Measurements from ENCODE around the gene RIOX2. TPM values are rescaled to one million over a fixed set of nuclear protein-coding genes. Genes with fewer than 3 reads are reported as not detected.

RIOX2 gene
- total RNA-seq, 3 donors from 2014 or later (not counting 1 experiment from before 2014, with no cell fraction given): 8.7 to 16.2 (median 13.5) TPM

- H3K9me3 Mint-ChIP-seq: no peaks in the 10 kb centered on the region
- TF ChIP-seq CTCF (IDR thresholded peaks at IDR 0.05): no peak
- H3K27me3 ChIP-seq (ENCODE audit: control insufficient read depth, insufficient read depth, low read length): no peaks in the 10 kb centered on the region
- H3K27ac Mint-ChIP-seq: no peak overlapping the region
- DNase-seq (no peak), ATAC-seq (no peak)
- no peaks in the 10 kb centered on the region for H3K9me3 ChIP-seq (ENCODE audit: control insufficient read depth, insufficient read depth, low read length)
- H3K4me1 ChIP-seq (ENCODE audit: control insufficient read depth, insufficient read depth, low read length): no peaks in the 10 kb centered on the region
- H3K27ac ChIP-seq (ENCODE audit: low read length): no peak overlapping the region
- H3K36me3 ChIP-seq (ENCODE audit: control insufficient read depth, insufficient read depth, low read length): no peaks in the 10 kb centered on the region
- H3K27me3 Mint-ChIP-seq (ENCODE audit: low read depth in 2 of 2): peaks cover 2 to 7% of the 10 kb centered on the region in 2 donors
- no peak overlapping the region for H3K4me3 Mint-ChIP-seq
- intact Hi-C loops (cut with micrococcal nuclease): no loop called here
- H3K36me3 Mint-ChIP-seq: no peaks in the 10 kb centered on the region
- WGBS (ENCODE audit: insufficient coverage): 45% methylated on average over 3 of the region's 3 CpGs
- no peaks in the 10 kb centered on the region for H3K4me1 Mint-ChIP-seq
- H3K4me3 ChIP-seq (ENCODE audit: low read length): no peak overlapping the region
Observed at GRCh38 chr3:97981886-97982285, 9.7 kb upstream of the RIOX2 start.

- Mint-ChIP-seq H3K27me3 (ENCODE audit: low read depth in 2 of 2) (peaks cover 0 to 7% of the 10 kb centered on the region in 2 donors), H3K9me3 (no peaks in the 10 kb centered on the region), H3K27ac (no peak overlapping the region), H3K4me3 (no peak overlapping the region), H3K36me3 (no peaks in the 10 kb centered on the region), H3K4me1 (peaks cover 0 to 6% of the 10 kb centered on the region in 2 donors)
- Histone ChIP-seq H3K27me3 (ENCODE audit: control insufficient read depth, insufficient read depth, low read length) (no peaks in the 10 kb centered on the region), H3K4me1 (ENCODE audit: control insufficient read depth, insufficient read depth, low read length) (no peaks in the 10 kb centered on the region), H3K27ac (ENCODE audit: low read length) (no peak overlapping the region), H3K36me3 (ENCODE audit: control insufficient read depth, insufficient read depth, low read length) (no peaks in the 10 kb centered on the region), H3K9me3 (ENCODE audit: control insufficient read depth, insufficient read depth, low read length) (no peaks in the 10 kb centered on the region), H3K4me3 (ENCODE audit: low read length) (no peak overlapping the region)
- WGBS (ENCODE audit: insufficient coverage): 84% methylated on average over 3 of the region's 3 CpGs
- ATAC-seq (no peak), DNase-seq (no peak)
- TF ChIP-seq CTCF (IDR thresholded peaks at IDR 0.05): no peak
- intact Hi-C loops (cut with micrococcal nuclease): no loop called here
Observed at GRCh38 chr3:97979610-97980009, 7.4 kb upstream of the RIOX2 start.

GRCh38 chr3:97975466-97975865 lies 3.2 kb upstream of the RIOX2 start:
- Histone ChIP-seq H3K36me3 (ENCODE audit: control insufficient read depth, insufficient read depth, low read length) (no peaks in the 10 kb centered on the region), H3K9me3 (ENCODE audit: control insufficient read depth, insufficient read depth, low read length) (no peaks in the 10 kb centered on the region), H3K4me3 (ENCODE audit: low read length) (no peak overlapping the region), H3K4me1 (ENCODE audit: control insufficient read depth, insufficient read depth, low read length) (peaks cover 12% of the 10 kb centered on the region), H3K27me3 (ENCODE audit: control insufficient read depth, insufficient read depth, low read length) (no peaks in the 10 kb centered on the region), H3K27ac (ENCODE audit: low read length) (no peak overlapping the region)
- no CpG with 5 or more reads among the region's 1 CpG for WGBS (ENCODE audit: insufficient coverage)
- peak overlapping the region; percentile 32 for H3K4me3 Mint-ChIP-seq
- intact Hi-C loops (cut with micrococcal nuclease): no loop called here
- H3K36me3 Mint-ChIP-seq: no peaks in the 10 kb centered on the region
- TF ChIP-seq CTCF (IDR thresholded peaks at IDR 0.05): no peak
- H3K27me3 Mint-ChIP-seq (ENCODE audit: low read depth in 2 of 2): no peaks in the 10 kb centered on the region
- DNase-seq: no peak
- H3K27ac Mint-ChIP-seq: no peak overlapping the region
- no peak for ATAC-seq
- no peaks in the 10 kb centered on the region for H3K9me3 Mint-ChIP-seq
- peaks cover 18 to 29% of the 10 kb centered on the region in 2 donors for H3K4me1 Mint-ChIP-seq

- intact Hi-C loops (cut with micrococcal nuclease): no loop called here
- WGBS (ENCODE audit: insufficient coverage): 24% methylated on average over 3 of the region's 3 CpGs
- Histone ChIP-seq H3K27me3 (ENCODE audit: control insufficient read depth, insufficient read depth, low read length) (no peaks in the 10 kb centered on the region), H3K27ac (ENCODE audit: low read length) (no peak overlapping the region), H3K36me3 (ENCODE audit: control insufficient read depth, insufficient read depth, low read length) (no peaks in the 10 kb centered on the region), H3K4me3 (ENCODE audit: low read length) (no peak overlapping the region), H3K4me1 (ENCODE audit: control insufficient read depth, insufficient read depth, low read length) (peaks cover 12% of the 10 kb centered on the region), H3K9me3 (ENCODE audit: control insufficient read depth, insufficient read depth, low read length) (no peaks in the 10 kb centered on the region)
- no peak for TF ChIP-seq CTCF (IDR thresholded peaks at IDR 0.05)
- H3K36me3 Mint-ChIP-seq: no peaks in the 10 kb centered on the region
- H3K4me1 Mint-ChIP-seq: peaks cover 22 to 33% of the 10 kb centered on the region in 2 donors
- DNase-seq: no peak
- no peaks in the 10 kb centered on the region for H3K9me3 Mint-ChIP-seq
- H3K27ac Mint-ChIP-seq: no peak overlapping the region
- peak overlapping the region; percentile 60 for H3K4me3 Mint-ChIP-seq
- ATAC-seq: no peak
- no peaks in the 10 kb centered on the region for H3K27me3 Mint-ChIP-seq (ENCODE audit: low read depth in 2 of 2)
Observed at GRCh38 chr3:97974996-97975395, 2.8 kb upstream of the RIOX2 start.
